Endothelial cell of umbilical vein (primary cell): ENCODE measurements around the gene FBXO34. TPM values are rescaled to one million over a fixed set of nuclear protein-coding genes. Genes with fewer than 3 reads are reported as not detected.

ENCODE experiments used
- BruUV-seq: library from RNA; stranded (reverse); fragments of 400-500 nt; replicated peaks from 2 replicates; lab custom pipeline; 2021; lab: Mats Ljungman, UMichigan
- CTCF ChIA-PET: fragments of 300-600, 350-600 bp; sonication (Branson Sonifier 250); formaldehyde crosslinking; loops from one replicate; lab custom pipeline; 2021; ENCODE audit warnings: antibody characterized with exemption, inconsistent platforms; lab: Charles Lee
- POLR2A ChIA-PET: fragments of 300-600, 350-600 bp; sonication (Branson Sonifier 250); formaldehyde crosslinking; loops from one replicate; lab custom pipeline; 2021; ENCODE audit warnings: antibody characterized with exemption, inconsistent platforms; lab: Charles Lee
- DNase-seq: peaks from one replicate; pipeline ENCODE4 v3.0.0-alpha.2; 2011; ENCODE audit warnings: low read depth, low spot score
- FAIRE-seq: peaks from 2 replicates; lab custom pipeline; 2011; peaks lifted over from hg19 to GRCh38; lab: Jason Lieb, UNC
- H2AFZ ChIP-seq: 2 replicates; pipeline ENCODE4 v1.6.0; 2012; ENCODE audit warnings: low read depth, low read length, control low read depth, inconsistent platforms
- H3K27ac ChIP-seq: 2 replicates; pipeline ENCODE4 v1.5.1; 2011; ENCODE audit warnings: low read depth, mild to moderate bottlenecking, control low read depth, low read length, moderate library complexity; ENCODE audit not compliant: insufficient read depth
- H3K27me3 ChIP-seq, 2 experiments: 2 replicates each; pipeline versions ENCODE4 v1.6.0 to v1.6.1; 2011; ENCODE audit warnings: low read length in 2 of 2, mixed read lengths in 1 of 2; ENCODE audit not compliant: control insufficient read depth in 2 of 2, insufficient read depth in 2 of 2
- H3K36me3 ChIP-seq, 2 experiments: 2 replicates in 1 of 2; 3 replicates in 1 of 2; pipeline ENCODE4 v1.5.1; 2011; ENCODE audit warnings: low read length in 2 of 2, mild to moderate bottlenecking in 1 of 2, moderate library complexity in 1 of 2; ENCODE audit not compliant: control insufficient read depth in 2 of 2, insufficient read depth in 2 of 2; ENCODE audit errors: extremely low read depth in 1 of 2
- H3K4me1 ChIP-seq: 3 replicates; pipeline ENCODE4 v1.5.1; 2011; ENCODE audit warnings: mild to moderate bottlenecking, low read length; ENCODE audit not compliant: control insufficient read depth, insufficient read depth; ENCODE audit errors: extremely low read depth
- H3K4me2 ChIP-seq: 2 replicates; pipeline ENCODE4 v1.6.1; 2011; ENCODE audit warnings: low read length, control low read depth, mixed read lengths; ENCODE audit not compliant: insufficient read depth
- H3K4me3 ChIP-seq, 3 experiments: fragments of 200-600 bp in 1 of 3; sonication (generic), shearing (Covaris generic) in 1 of 3; replicated peaks in 1 of 3; 2 replicates each; pipeline ENCODE4 v1.5.1; 2011 to 2016; ENCODE audit warnings: control low read depth in 3 of 3, low read length in 3 of 3, mild to moderate bottlenecking in 2 of 3, inconsistent platforms in 1 of 3, low read depth in 1 of 3, moderate library complexity in 1 of 3; ENCODE audit not compliant: insufficient read depth in 1 of 3
- H3K79me2 ChIP-seq: 2 replicates; pipeline ENCODE4 v1.6.0; 2012; ENCODE audit warnings: low read length, inconsistent platforms; ENCODE audit not compliant: control insufficient read depth, insufficient read depth
- H3K9ac ChIP-seq: replicated peaks from 2 replicates; pipeline ENCODE3; 2011; ENCODE audit warnings: low read length, control low read depth; ENCODE audit not compliant: insufficient read depth; ENCODE audit errors: extremely low read depth
- H3K9me1 ChIP-seq: replicated peaks from 3 replicates; pipeline ENCODE4 v1.6.0; 2011; ENCODE audit warnings: mild to moderate bottlenecking, low read length; ENCODE audit not compliant: control insufficient read depth, insufficient read depth; ENCODE audit errors: extremely low read depth
- H3K9me3 ChIP-seq: replicated peaks from 2 replicates; pipeline ENCODE4 v1.5.1; 2012; ENCODE audit warnings: low read length, inconsistent platforms; ENCODE audit not compliant: control insufficient read depth, insufficient read depth
- H4K20me1 ChIP-seq: replicated peaks from 2 replicates; pipeline ENCODE3; 2011; ENCODE audit warnings: mild to moderate bottlenecking, low read length; ENCODE audit not compliant: control insufficient read depth, insufficient read depth; ENCODE audit errors: extremely low read depth
- EZH2 ChIP-seq: IDR thresholded peaks from 2 replicates; pipeline ENCODE4 v1.6.1; 2012; ENCODE audit warnings: borderline replicate concordance, low read depth, mild to moderate bottlenecking, moderate library complexity, low read length, inconsistent platforms; ENCODE audit not compliant: severe bottlenecking
- FOS ChIP-seq: IDR thresholded peaks from 2 replicates; pipeline ENCODE4 v1.6.1; 2011; ENCODE audit warnings: mild to moderate bottlenecking, low read length, moderate library complexity, borderline replicate concordance; ENCODE audit not compliant: insufficient read depth
- GATA2 ChIP-seq: IDR thresholded peaks from 2 replicates; pipeline ENCODE4 v1.7.0; 2011; ENCODE audit warnings: low read depth, mild to moderate bottlenecking, moderate library complexity, mixed read lengths, low read length; ENCODE audit not compliant: insufficient read length, insufficient read depth
- JUN ChIP-seq: IDR thresholded peaks from 2 replicates; pipeline ENCODE4 v1.6.1; 2011; ENCODE audit warnings: borderline replicate concordance, low read depth; ENCODE audit not compliant: insufficient read length, insufficient read depth
- MYC ChIP-seq: IDR thresholded peaks from one replicate; pipeline ENCODE4 v1.6.1; 2011; ENCODE audit warnings: mild to moderate bottlenecking, low read depth, low read length
- POLR2A ChIP-seq: IDR thresholded peaks from 2 replicates; pipeline ENCODE4 v1.6.1; 2012; ENCODE audit warnings: low read depth, mild to moderate bottlenecking, control low read depth, low read length
- POLR2AphosphoS5 ChIP-seq: IDR thresholded peaks from 2 replicates; pipeline ENCODE4 v1.6.1; 2012; ENCODE audit warnings: low read depth, mild to moderate bottlenecking, control low read depth, low read length, moderate library complexity; ENCODE audit not compliant: insufficient read depth
- dilution Hi-C: fragments of 300-500 bp; cut with MboI; formaldehyde crosslinking; loops from one replicate; pipeline ENCODE4 v1.15.0; 2019; ENCODE audit warnings: low sequenced_read_pairs; ENCODE audit not compliant: extremely low pct_ligation_motif_present
- intact Hi-C: fragments of 100-400 bp; cut with micrococcal nuclease; formaldehyde crosslinking; loops from one replicate; pipeline ENCODE4 v1.10.0; 2022
- polyA plus RNA-seq, 4 experiments: library from polyadenylated mRNA; depleted of rRNA in 3 of 4; stranded (reverse) in 3 of 4; unstranded in 1 of 4; fragments of >200 nt; gene quantifications; 2 replicates each; pipeline versions ENCODE4 v1.2.1 to v1.2.3, GENCODE V29; 2011 to 2012; ENCODE audit warnings: missing spikeins in 1 of 4
- total RNA-seq: library from RNA; stranded (reverse); gene quantifications from 2 replicates; pipeline ENCODE4 v1.2.3, GENCODE V29; 2021
- TF ChIP-seq, protein P1 (sequence below), 2 donors: IDR thresholded peaks; 1 replicate in 1 of 2; 2 replicates in 1 of 2; pipeline ENCODE4 v1.5.1; 2011; ENCODE audit warnings: low read length in 2 of 2, mild to moderate bottlenecking in 2 of 2, moderate library complexity in 2 of 2, control low read depth in 1 of 2, inconsistent platforms in 1 of 2, low read depth in 1 of 2; ENCODE audit not compliant: insufficient read depth in 1 of 2; ENCODE audit errors: extremely low read depth in 1 of 2
- TF ChIP-seq, protein P2 (sequence below): IDR thresholded peaks from 2 replicates; pipeline ENCODE4 v1.6.1; 2011; ENCODE audit not compliant: insufficient read depth, insufficient read length

FBXO34 gene
- total and polyA plus RNA-seq, 2 donors (not counting 3 experiments of a cell fraction or from before 2014, with no cell fraction given), result 8.5 to 14.2 TPM

DNA sequence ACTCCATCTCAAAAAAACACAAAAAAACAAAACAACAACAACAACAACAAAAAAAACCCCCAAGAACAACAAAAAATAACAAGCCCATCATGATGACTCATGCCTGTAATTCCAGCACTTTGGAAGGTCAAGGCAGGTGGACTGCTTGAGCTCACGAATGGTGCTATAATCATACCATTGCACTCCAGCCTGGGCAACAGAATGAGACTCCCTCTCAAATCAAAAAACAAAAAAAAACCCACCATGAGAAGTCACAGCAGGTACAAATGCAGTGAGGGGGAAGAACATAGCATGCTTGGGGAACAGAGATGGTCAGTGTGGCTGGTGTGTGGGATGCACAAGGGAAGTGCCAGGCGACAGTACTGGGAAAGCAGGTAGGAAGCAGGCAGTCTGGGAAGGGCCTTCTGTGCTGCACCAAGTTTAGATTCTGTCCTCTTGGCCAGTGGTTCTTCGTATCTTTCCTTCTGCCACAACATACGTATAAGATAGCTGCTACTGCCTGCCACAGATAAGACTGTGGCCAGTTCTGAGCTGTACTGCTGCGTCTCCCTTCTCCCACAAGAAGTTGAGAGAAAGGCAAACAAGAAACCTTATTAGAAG lies 112.4 kb downstream of the FBXO34 start:
- no peak overlapping the region for H3K4me3 ChIP-seq
- DNase-seq (no peak), FAIRE-seq (no peak)
- H4K20me1 ChIP-seq, result no peaks in the 10 kb centered on the region
- TF ChIP-seq, protein P1, sequence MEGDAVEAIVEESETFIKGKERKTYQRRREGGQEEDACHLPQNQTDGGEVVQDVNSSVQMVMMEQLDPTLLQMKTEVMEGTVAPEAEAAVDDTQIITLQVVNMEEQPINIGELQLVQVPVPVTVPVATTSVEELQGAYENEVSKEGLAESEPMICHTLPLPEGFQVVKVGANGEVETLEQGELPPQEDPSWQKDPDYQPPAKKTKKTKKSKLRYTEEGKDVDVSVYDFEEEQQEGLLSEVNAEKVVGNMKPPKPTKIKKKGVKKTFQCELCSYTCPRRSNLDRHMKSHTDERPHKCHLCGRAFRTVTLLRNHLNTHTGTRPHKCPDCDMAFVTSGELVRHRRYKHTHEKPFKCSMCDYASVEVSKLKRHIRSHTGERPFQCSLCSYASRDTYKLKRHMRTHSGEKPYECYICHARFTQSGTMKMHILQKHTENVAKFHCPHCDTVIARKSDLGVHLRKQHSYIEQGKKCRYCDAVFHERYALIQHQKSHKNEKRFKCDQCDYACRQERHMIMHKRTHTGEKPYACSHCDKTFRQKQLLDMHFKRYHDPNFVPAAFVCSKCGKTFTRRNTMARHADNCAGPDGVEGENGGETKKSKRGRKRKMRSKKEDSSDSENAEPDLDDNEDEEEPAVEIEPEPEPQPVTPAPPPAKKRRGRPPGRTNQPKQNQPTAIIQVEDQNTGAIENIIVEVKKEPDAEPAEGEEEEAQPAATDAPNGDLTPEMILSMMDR (IDR thresholded peaks at IDR 0.05; ENCODE audit: extremely low read depth in 1 of 2, insufficient read depth in 1 of 2, low read depth in 1 of 2, low read length in 2 of 2), result no peak
- TF ChIP-seq GATA2 (no peak), MYC (no peak), EZH2 (no peak), JUN (no peak), POLR2AphosphoS5 (no peak), FOS (no peak), POLR2A (no peak)
- TF ChIP-seq, protein P2, sequence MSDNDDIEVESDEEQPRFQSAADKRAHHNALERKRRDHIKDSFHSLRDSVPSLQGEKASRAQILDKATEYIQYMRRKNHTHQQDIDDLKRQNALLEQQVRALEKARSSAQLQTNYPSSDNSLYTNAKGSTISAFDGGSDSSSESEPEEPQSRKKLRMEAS, result no peak
- dilution Hi-C loops (no loop called here), intact Hi-C loops (no loop called here)
- H3K36me3 ChIP-seq, result peaks cover 2 to 12% of the 10 kb centered on the region in 2 experiments
- ChIA-PET CTCF (interaction anchor here (1.4 to 1.6 kb wide), 2 partner anchors 138 to 171 kb away, joined by 4 read pairs; no protein-coding TSS in a partner anchor), POLR2A (no interaction called here)
- H3K27me3 ChIP-seq, result no peaks in the 10 kb centered on the region
- BruUV-seq, result no TSS peak
- no peaks in the 10 kb centered on the region for H3K79me2 ChIP-seq
- H3K4me1 ChIP-seq, result no peaks in the 10 kb centered on the region
- no peak overlapping the region for H3K4me2 ChIP-seq
- H3K27ac ChIP-seq, result no peak overlapping the region
- no peak overlapping the region for H3K9ac ChIP-seq
- no peaks in the 10 kb centered on the region for H3K9me1 ChIP-seq
- H2AFZ ChIP-seq, result no peak overlapping the region
- H3K9me3 ChIP-seq, result no peaks in the 10 kb centered on the region
